ENCODE measurements around the gene PARVB.

- TF ChIP-seq POLR2A (IDR thresholded peaks at IDR 0.05) (no peak), CTCF (IDR thresholded peaks at IDR 0.05) (no peak), EP300 (IDR thresholded peaks at IDR 0.05) (no peak)
These were observed 78.8 kb downstream of the PARVB start for GRCh38 chr22:44102856-44103255.
